ENCODE measurements around the gene RIC3.

The RIC3 gene

GRCh38 chr11:8093931-8094575 lies 74.8 kb downstream of the RIC3 start:
- TF ChIP-seq CTCF (IDR thresholded peaks at IDR 0.05; ENCODE audit: insufficient read depth, low read length, missing control alignments), result no peak
- DNase-seq (ENCODE audit: low read depth, low spot score), result no peak
- ChIA-PET CTCF (interaction anchor here (0.7 to 22.7 kb wide), 15 partner anchors 2 to 189 kb away, joined by 3 to 1552 read pairs (median 16); partner anchors contain the start of genes EIF3F and TUB), POLR2A (no interaction called here)
- H3K4me3 ChIP-seq (ENCODE audit: low read depth, low read length), result no peak overlapping the region

- DNase-seq (ENCODE audit: low read depth, low spot score), result no peak
- TF ChIP-seq CTCF (IDR thresholded peaks at IDR 0.05; ENCODE audit: insufficient read depth, low read length, missing control alignments), result peak; percentile 76
- ChIA-PET POLR2A (no interaction called here), CTCF (interaction anchor here (0.7 to 22.7 kb wide), 17 partner anchors 3 to 199 kb away, joined by 3 to 1552 read pairs (median 18); partner anchors contain the start of gene TUB)
- no peak overlapping the region for H3K4me3 ChIP-seq (ENCODE audit: low read depth, low read length)
Measured at GRCh38 chr11:8092587-8093424, 76.0 kb downstream of the RIC3 start.

- POLR2A ChIA-PET, result no interaction called here
- H3K4me3 ChIP-seq (ENCODE audit: low read depth, low read length), result no peak overlapping the region
- TF ChIP-seq CTCF (IDR thresholded peaks at IDR 0.05; ENCODE audit: insufficient read depth, low read length, missing control alignments), result no peak
- DNase-seq (ENCODE audit: low read depth, low spot score), result no peak
- CTCF ChIA-PET, result interaction anchor here (0.9 to 22.7 kb wide), 20 partner anchors 4 to 198 kb away, joined by 3 to 1552 read pairs (median 18); partner anchors contain the start of gene TUB
Measured at GRCh38 chr11:8091721-8092120, 77.1 kb downstream of the RIC3 start.

- POLR2A ChIA-PET, result interaction anchor here (1.1 kb wide), 1 partner anchor 79 kb away, joined by 3 read pairs; no protein-coding TSS in a partner anchor
- DNase-seq (ENCODE audit: low read depth, low spot score), result no peak
- H3K4me3 ChIP-seq (ENCODE audit: low read depth, low read length), result no peak overlapping the region
- CTCF ChIA-PET, result interaction anchor here (0.7 to 22.7 kb wide), 21 partner anchors 5 to 515 kb away, joined by 3 to 1552 read pairs (median 17); partner anchors contain the start of gene TUB
- peak; percentile 47 for TF ChIP-seq CTCF (IDR thresholded peaks at IDR 0.05; ENCODE audit: insufficient read depth, low read length, missing control alignments)
Measured at GRCh38 chr11:8090756-8091155, 78.1 kb downstream of the RIC3 start.

GRCh38 chr11:8089791-8090510 lies 78.9 kb downstream of the RIC3 start:
- no peak for TF ChIP-seq CTCF (IDR thresholded peaks at IDR 0.05; ENCODE audit: insufficient read depth, low read length, missing control alignments)
- POLR2A ChIA-PET, result interaction anchor here (1.1 kb wide), 1 partner anchor 78 kb away, joined by 3 read pairs; no protein-coding TSS in a partner anchor
- H3K4me3 ChIP-seq (ENCODE audit: low read depth, low read length), result no peak overlapping the region
- DNase-seq (ENCODE audit: low read depth, low spot score), result no peak
- CTCF ChIA-PET, result interaction anchor here (1.1 to 22.7 kb wide), 18 partner anchors 4 to 196 kb away, joined by 3 to 1552 read pairs (median 24); partner anchors contain the start of gene TUB
